ENCODE measurements around the gene GLDN.

The GLDN gene

GRCh38 chr15:51365417-51365816 is 24.0 kb downstream of the GLDN start:
- in situ Hi-C loops (cut with HindIII; ENCODE audit: low sequenced_read_pairs), result no loop called here

GRCh38 chr15:51366071-51366470 is 24.6 kb downstream of the GLDN start:
- no peak for DNase-seq (ENCODE audit: low read depth, low spot score)
- TF ChIP-seq CTCF (IDR thresholded peaks at IDR 0.05; ENCODE audit: low read depth, low read length), result no peak
- no peak overlapping the region for H3K4me3 ChIP-seq (ENCODE audit: low read depth, low read length)
- in situ Hi-C loops (cut with HindIII; ENCODE audit: low sequenced_read_pairs), result no loop called here

More at GRCh38 chr15:51365417-51365816, 24.0 kb downstream of the GLDN start:
- no peak for DNase-seq (ENCODE audit: low read depth, low spot score)
- H3K4me3 ChIP-seq (ENCODE audit: low read depth, low read length), result no peak overlapping the region
- no peak for TF ChIP-seq CTCF (IDR thresholded peaks at IDR 0.05; ENCODE audit: low read depth, low read length)

GRCh38 chr15:51366920-51367319 is 25.5 kb downstream of the GLDN start:
- TF ChIP-seq CTCF (IDR thresholded peaks at IDR 0.05; ENCODE audit: low read depth, low read length), result no peak
- peak; percentile 38 for DNase-seq (ENCODE audit: low read depth, low spot score)
- H3K4me3 ChIP-seq (ENCODE audit: low read depth, low read length), result no peak overlapping the region
- in situ Hi-C loops (cut with HindIII; ENCODE audit: low sequenced_read_pairs), result no loop called here

- no peak for DNase-seq (ENCODE audit: low read depth, low spot score)
- H3K4me3 ChIP-seq (ENCODE audit: low read depth, low read length), result no peak overlapping the region
- TF ChIP-seq CTCF (IDR thresholded peaks at IDR 0.05; ENCODE audit: low read depth, low read length), result no peak
- in situ Hi-C loops (cut with HindIII; ENCODE audit: low sequenced_read_pairs), result no loop called here
Observed at GRCh38 chr15:51367322-51367976, 26.0 kb downstream of the GLDN start.

GRCh38 chr15:51368307-51368706 is 26.9 kb downstream of the GLDN start:
- no peak overlapping the region for H3K4me3 ChIP-seq (ENCODE audit: low read depth, low read length)
- no peak for TF ChIP-seq CTCF (IDR thresholded peaks at IDR 0.05; ENCODE audit: low read depth, low read length)
- in situ Hi-C loops (cut with HindIII; ENCODE audit: low sequenced_read_pairs), result no loop called here
- DNase-seq (ENCODE audit: low read depth, low spot score), result no peak

GRCh38 chr15:51368751-51369450 is 27.4 kb downstream of the GLDN start:
- in situ Hi-C loops (cut with HindIII; ENCODE audit: low sequenced_read_pairs), result no loop called here
- H3K4me3 ChIP-seq (ENCODE audit: low read depth, low read length), result no peak overlapping the region
- peak; percentile 68 for DNase-seq (ENCODE audit: low read depth, low spot score)
- no peak for TF ChIP-seq CTCF (IDR thresholded peaks at IDR 0.05; ENCODE audit: low read depth, low read length)

Measured in astrocyte of the spinal cord (primary cell).